GM12872 (cell line): ENCODE results near the gene COL25A1.

Source experiments
- TF ChIP-seq, protein P1 (sequence below): IDR thresholded peaks from 3 replicates; pipeline ENCODE4 v1.5.1; 2011; ENCODE audit warnings: low read depth, mild to moderate bottlenecking, low read length, moderate library complexity; ENCODE audit not compliant: insufficient read depth

The COL25A1 gene

DNA sequence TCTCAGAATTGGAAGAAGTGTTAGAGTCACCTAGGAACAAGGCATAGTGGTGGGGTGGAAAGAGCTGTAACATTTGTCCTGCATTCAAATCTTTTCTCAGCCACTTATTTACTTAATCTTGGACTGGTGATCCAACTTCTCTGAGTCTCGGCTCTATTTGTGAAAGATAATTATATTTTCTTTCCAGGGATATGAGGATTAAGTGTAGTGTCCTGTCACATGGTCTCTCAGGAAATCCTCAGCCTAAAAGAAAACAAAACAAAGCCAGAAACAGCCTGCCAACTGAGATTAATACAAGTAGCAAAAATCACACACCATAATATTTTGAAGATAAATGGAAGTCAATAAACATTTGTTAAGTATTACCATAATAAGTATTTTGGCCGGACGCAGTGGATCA, 506.3 kb downstream of the COL25A1 start:
- TF ChIP-seq, protein P1, sequence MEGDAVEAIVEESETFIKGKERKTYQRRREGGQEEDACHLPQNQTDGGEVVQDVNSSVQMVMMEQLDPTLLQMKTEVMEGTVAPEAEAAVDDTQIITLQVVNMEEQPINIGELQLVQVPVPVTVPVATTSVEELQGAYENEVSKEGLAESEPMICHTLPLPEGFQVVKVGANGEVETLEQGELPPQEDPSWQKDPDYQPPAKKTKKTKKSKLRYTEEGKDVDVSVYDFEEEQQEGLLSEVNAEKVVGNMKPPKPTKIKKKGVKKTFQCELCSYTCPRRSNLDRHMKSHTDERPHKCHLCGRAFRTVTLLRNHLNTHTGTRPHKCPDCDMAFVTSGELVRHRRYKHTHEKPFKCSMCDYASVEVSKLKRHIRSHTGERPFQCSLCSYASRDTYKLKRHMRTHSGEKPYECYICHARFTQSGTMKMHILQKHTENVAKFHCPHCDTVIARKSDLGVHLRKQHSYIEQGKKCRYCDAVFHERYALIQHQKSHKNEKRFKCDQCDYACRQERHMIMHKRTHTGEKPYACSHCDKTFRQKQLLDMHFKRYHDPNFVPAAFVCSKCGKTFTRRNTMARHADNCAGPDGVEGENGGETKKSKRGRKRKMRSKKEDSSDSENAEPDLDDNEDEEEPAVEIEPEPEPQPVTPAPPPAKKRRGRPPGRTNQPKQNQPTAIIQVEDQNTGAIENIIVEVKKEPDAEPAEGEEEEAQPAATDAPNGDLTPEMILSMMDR, result no peak

DNA sequence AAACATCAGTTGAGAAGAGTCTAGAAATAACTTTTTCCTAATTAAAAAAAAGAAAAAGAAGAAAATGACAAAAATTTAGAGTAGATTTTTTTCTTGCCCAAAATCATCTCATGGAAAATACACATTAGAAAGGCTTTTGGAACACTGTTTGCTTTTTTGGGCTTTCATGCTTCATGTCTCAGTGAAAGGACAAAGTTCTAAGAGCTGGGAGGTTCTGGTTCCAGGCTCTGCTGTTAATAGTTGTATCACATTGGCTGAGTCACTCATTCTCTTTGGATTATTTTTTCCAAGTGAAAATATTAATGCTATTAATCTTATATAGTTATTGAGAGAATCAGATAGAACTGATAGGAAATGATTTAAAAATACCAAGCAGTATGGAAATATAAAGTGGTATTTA, 506.7 kb downstream of the COL25A1 start:
- TF ChIP-seq, protein P1, result no peak

DNA sequence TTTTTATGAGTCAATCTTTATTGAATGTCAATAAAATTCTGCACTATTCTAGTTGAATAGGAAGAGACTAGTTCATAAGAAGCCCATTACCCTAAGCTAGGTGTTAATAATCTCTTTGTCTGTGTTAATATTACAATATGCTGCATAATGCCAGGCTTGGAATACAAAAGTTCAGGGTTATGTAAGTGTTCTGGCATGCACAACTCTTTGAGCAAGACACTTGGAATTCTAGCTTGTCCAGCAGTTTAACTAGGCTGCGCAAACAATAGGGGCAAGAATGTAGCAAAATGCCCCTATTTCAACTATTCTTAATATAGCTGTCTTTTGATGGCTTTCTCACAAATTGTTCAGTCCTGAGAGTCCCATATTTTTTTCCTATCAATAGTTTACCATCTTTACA, 508.3 kb downstream of the COL25A1 start:
- TF ChIP-seq, protein P1, result no peak

- TF ChIP-seq, protein P1, result no peak
These were observed 509.0 kb downstream of the COL25A1 start for GRCh38 chr4:108793415-108793814.

- TF ChIP-seq, protein P1, result no peak
These were observed 513.7 kb downstream of the COL25A1 start for GRCh38 chr4:108788731-108789130.

DNA sequence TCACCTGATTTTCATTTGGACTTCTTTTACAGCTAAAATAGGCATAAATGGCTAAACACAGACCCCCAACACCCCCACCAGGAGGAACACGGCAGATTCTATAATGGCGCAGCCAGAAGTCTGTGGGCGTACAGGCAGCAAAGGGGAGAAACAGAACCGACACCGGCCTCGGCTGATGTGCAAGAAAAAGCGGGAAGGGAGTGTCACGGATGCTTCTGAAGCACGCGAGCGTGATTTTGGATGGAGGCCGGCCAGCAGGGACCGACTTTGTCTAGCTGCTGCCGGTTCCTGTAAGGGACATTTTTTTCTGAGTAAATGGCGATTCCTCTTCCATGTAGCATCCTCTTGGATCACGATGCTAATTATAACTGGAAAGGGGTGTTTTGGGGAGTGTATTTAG, 514.7 kb downstream of the COL25A1 start:
- TF ChIP-seq, protein P1, result no peak

GRCh38 chr4:108787106-108787505, 515.4 kb downstream of the COL25A1 start:
- TF ChIP-seq, protein P1, result no peak

DNA sequence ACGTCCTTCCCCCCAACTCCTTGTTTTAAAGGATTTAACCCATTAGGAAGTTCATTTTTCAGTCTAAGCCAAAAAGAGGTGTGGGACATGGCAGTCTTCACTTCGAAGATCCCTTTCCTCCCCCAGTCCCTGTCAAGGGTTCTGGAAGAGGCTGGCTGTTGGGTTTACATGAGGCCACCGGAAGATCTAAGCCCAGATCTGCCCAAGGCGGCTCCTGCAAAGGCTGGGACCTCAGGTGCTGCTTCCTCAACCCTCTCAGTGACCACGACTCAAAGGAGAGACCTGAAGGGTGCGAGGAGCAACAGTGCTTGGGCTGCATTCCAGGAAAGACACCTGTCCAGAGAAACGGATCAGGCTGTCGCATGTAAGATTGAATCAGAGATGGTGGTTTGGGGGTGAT, 516.1 kb downstream of the COL25A1 start:
- TF ChIP-seq, protein P1, result no peak
